Measurements from ENCODE around the gene SLCO1A2. TPM values are rescaled to one million over a fixed set of nuclear protein-coding genes. Genes with fewer than 3 reads are reported as not detected.

Gene SLCO1A2
- total RNA-seq, 4 donors from 2014 or later: not detected

DNA sequence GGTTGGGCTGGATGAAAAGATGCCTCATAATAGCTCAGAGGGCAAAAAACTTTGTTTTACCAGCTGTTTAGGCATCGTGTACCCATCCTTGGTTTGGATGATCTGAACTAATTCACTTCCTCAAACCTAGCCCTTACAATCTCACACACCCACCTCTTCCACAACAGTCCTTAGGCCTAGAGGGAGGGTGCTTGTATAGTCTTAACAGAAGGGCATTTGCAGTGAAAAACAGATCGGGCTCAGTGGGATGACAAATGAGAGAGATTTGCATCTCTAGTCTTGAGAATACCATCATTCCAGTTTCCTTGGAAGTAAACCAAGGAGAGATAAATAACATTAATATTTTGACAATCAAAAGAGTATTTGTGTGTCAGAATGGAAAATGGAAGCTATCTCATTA lies 11.0 kb downstream of the SLCO1A2 start:
- Histone ChIP-seq H3K4me1 (no peaks in the 10 kb centered on the region), H3K27me3 (no peaks in the 10 kb centered on the region), H3K4me3 (no peak overlapping the region), H3K9me3 (peaks cover 0 to 5% (median 0%) of the 10 kb centered on the region in 4 donors), H3K27ac (no peak overlapping the region), H3K36me3 (no peaks in the 10 kb centered on the region)
- DNase-seq: no peak
- no peak for TF ChIP-seq POLR2A (IDR thresholded peaks at IDR 0.05)

GRCh38 chr12:21308785-21309184 lies 25.9 kb downstream of the SLCO1A2 start:
- no peaks in the 10 kb centered on the region for H3K27me3 ChIP-seq
- H3K4me1 ChIP-seq: no peaks in the 10 kb centered on the region
- no peak overlapping the region for H3K27ac ChIP-seq
- no peak overlapping the region for H3K4me3 ChIP-seq
- TF ChIP-seq, protein P1, sequence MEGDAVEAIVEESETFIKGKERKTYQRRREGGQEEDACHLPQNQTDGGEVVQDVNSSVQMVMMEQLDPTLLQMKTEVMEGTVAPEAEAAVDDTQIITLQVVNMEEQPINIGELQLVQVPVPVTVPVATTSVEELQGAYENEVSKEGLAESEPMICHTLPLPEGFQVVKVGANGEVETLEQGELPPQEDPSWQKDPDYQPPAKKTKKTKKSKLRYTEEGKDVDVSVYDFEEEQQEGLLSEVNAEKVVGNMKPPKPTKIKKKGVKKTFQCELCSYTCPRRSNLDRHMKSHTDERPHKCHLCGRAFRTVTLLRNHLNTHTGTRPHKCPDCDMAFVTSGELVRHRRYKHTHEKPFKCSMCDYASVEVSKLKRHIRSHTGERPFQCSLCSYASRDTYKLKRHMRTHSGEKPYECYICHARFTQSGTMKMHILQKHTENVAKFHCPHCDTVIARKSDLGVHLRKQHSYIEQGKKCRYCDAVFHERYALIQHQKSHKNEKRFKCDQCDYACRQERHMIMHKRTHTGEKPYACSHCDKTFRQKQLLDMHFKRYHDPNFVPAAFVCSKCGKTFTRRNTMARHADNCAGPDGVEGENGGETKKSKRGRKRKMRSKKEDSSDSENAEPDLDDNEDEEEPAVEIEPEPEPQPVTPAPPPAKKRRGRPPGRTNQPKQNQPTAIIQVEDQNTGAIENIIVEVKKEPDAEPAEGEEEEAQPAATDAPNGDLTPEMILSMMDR (IDR thresholded peaks at IDR 0.05): no peak
- TF ChIP-seq POLR2A (IDR thresholded peaks at IDR 0.05): no peak
- no peaks in the 10 kb centered on the region for H3K9me3 ChIP-seq
- H3K36me3 ChIP-seq: no peaks in the 10 kb centered on the region
- no peak for DNase-seq

DNA sequence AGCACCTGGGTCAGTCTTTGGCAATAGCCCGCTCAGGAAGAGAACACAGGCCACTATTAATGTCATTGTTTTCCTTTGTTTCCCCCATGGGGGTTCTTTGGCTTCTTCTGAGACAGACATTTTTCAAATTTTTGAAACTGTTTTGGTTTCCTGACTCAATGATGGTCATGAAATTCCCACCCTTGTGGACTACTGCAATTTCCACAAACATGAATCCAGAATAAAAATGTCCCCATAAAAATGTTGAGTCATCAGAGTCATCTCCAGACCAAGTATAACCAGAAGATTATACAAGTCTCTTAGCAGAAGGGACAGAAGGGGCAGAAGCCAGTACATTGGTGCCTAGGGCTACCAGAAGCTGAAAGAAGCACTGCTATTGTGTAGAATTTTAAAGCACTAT lies 29.1 kb downstream of the SLCO1A2 start:
- no peaks in the 10 kb centered on the region for H3K27me3 ChIP-seq
- no peaks in the 10 kb centered on the region for H3K9me3 ChIP-seq
- TF ChIP-seq POLR2A (IDR thresholded peaks at IDR 0.05): no peak
- TF ChIP-seq, protein P1 (IDR thresholded peaks at IDR 0.05): no peak
- H3K36me3 ChIP-seq: no peaks in the 10 kb centered on the region
- H3K4me3 ChIP-seq: no peak overlapping the region
- no peak overlapping the region for H3K27ac ChIP-seq
- no peak for DNase-seq
- no peaks in the 10 kb centered on the region for H3K4me1 ChIP-seq

DNA sequence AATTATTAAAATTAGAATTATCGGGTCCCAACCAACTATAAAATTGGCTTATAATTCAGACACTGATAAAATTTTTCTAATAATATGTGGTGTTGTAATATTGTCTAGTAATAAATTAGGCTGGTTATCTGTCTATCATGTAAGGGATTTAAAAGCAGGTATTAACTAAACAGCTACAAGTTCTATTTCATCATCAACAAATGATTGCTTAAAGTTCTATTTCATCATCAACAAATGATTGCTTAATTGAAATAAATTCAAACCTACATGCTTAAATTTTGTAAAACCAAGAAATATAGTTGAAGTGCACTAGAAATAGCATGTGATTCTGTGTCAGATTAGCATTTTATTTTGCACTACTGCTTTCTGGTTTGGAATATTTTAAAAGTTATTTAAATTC lies 34.1 kb downstream of the SLCO1A2 start:
- H3K36me3 ChIP-seq: no peaks in the 10 kb centered on the region
- H3K9me3 ChIP-seq: no peaks in the 10 kb centered on the region
- no peak overlapping the region for H3K4me3 ChIP-seq
- H3K27ac ChIP-seq: no peak overlapping the region
- no peak for DNase-seq
- TF ChIP-seq POLR2A (IDR thresholded peaks at IDR 0.05): no peak
- TF ChIP-seq, protein P1 (IDR thresholded peaks at IDR 0.05): no peak
- H3K27me3 ChIP-seq: no peaks in the 10 kb centered on the region
- H3K4me1 ChIP-seq: no peaks in the 10 kb centered on the region

DNA sequence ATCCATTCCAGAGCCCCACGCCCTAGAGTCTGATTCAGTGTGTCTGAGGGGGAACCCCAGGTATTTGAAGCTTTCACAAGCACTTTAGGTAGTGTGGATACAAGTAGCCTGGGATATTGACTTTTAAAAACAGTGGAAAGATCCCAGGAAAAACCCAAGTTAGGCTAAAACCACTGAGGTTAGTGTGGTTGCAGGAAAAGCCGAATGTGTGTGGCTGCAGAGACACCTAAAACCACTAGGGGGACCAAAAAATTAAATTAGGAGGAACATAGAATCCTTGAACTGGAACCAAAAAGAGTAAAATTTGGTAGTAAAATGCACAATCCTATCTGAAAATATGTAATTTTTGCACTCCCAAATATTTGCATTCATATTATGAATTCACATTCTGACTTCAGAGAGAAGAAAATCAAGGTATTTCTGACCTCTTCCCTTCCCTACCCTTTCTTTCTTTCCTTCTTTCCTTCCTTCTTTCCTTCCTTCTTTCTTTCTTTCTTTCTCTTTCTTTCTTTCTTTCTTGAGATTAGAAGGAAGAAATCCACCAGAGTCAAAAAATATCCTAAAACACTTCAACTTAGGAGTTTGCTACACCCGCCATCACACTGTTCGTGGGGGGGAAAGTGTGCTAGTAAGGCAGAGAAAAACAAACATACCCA lies 37.8 kb downstream of the SLCO1A2 start:
- H3K27me3 ChIP-seq: no peaks in the 10 kb centered on the region
- H3K27ac ChIP-seq: no peak overlapping the region
- H3K4me1 ChIP-seq: no peaks in the 10 kb centered on the region
- DNase-seq: no peak
- H3K36me3 ChIP-seq: no peaks in the 10 kb centered on the region
- no peaks in the 10 kb centered on the region for H3K9me3 ChIP-seq
- no peak for TF ChIP-seq POLR2A (IDR thresholded peaks at IDR 0.05)
- TF ChIP-seq, protein P1 (IDR thresholded peaks at IDR 0.05): peak; percentile 20 to 63 (median 39)
- no peak overlapping the region for H3K4me3 ChIP-seq

DNA sequence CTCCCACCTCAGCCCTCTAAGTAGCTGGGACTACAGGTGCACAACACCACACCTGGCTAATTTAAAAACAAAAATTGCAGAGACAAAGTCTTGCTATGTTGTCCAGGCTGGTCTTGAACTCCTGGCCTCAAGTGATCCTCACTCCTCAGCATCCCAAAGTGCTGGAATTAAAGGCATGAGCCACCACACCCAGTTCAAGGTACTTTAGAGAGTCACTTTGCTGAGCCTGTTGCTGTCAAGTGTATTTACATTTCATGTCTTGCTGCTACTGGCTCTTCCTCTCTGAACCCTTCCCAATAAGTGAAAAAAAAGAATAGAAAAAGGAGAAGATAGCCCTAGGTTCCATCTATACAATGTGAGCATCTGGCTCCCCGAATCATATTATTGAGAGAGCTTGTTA lies 38.4 kb downstream of the SLCO1A2 start:
- TF ChIP-seq, protein P1 (IDR thresholded peaks at IDR 0.05): no peak
- TF ChIP-seq POLR2A (IDR thresholded peaks at IDR 0.05): no peak
- no peaks in the 10 kb centered on the region for H3K4me1 ChIP-seq

More for the DNA sequence above, 38.4 kb downstream of the SLCO1A2 start:
- no peak overlapping the region for H3K27ac ChIP-seq
- H3K36me3 ChIP-seq: no peaks in the 10 kb centered on the region
- no peak for DNase-seq
- H3K9me3 ChIP-seq: no peaks in the 10 kb centered on the region
- no peaks in the 10 kb centered on the region for H3K27me3 ChIP-seq
- H3K4me3 ChIP-seq: no peak overlapping the region
